Measurements from ENCODE around the gene CGNL1.

GRCh38 chr15:57343498-57343897, 32.8 kb upstream of the CGNL1 start:
- TF ChIP-seq CTCF (IDR thresholded peaks at IDR 0.05) (no peak), POLR2A (IDR thresholded peaks at IDR 0.05) (no peak)

All from lower leg skin (tissue), 3 donors.